HG03565 (cell line): ENCODE results near the gene HOXD9.

Source experiments
- ATAC-seq: cut with Tn5 transposase; IDR thresholded peaks from one replicate; pipeline ENCODE4 v1.9.1; 2021; ENCODE audit warnings: mild to moderate bottlenecking, moderate library complexity; ENCODE audit not compliant: unreplicated experiment

HOXD9 gene

DNA sequence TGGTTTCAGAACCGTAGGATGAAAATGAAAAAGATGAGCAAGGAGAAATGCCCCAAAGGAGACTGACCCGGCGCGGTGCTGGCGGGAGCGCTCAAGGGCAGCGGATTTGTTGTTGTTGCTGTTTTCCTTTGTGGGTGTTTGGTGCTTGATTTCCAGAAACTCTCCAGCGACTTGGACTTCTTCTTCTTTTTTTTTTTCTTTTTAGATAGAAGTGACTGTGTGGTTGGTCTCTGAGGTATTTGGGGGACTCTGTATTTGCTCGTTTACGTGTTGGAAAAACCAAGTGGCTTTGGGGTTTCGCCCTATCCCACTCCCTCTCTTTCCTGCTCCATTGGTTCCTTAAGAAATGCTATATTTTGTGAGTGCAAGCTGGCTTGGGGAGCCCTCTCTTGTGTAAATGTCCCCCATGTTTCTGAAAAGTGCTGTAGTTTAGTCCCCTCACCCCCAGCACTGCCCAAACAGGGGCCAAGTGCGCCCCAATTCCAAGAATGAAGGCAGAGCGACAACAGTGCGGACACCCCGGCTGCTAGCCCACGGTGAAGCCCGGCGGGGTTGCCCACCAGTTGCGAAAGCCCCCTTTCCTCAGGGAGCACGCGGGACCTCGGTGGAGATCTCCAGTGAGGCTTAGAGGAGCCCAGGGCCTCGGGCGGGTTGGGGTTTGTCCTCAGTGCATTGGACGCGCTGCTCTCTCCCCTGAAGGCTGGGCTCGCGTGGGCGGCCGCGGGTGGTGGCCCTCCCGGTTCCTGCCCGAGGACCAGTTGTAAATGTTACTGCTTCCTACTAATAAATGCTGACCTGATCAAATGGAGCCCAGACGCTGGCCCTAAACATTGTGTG, 1.8 kb downstream of the HOXD9 start:
- ATAC-seq, result no peak

DNA sequence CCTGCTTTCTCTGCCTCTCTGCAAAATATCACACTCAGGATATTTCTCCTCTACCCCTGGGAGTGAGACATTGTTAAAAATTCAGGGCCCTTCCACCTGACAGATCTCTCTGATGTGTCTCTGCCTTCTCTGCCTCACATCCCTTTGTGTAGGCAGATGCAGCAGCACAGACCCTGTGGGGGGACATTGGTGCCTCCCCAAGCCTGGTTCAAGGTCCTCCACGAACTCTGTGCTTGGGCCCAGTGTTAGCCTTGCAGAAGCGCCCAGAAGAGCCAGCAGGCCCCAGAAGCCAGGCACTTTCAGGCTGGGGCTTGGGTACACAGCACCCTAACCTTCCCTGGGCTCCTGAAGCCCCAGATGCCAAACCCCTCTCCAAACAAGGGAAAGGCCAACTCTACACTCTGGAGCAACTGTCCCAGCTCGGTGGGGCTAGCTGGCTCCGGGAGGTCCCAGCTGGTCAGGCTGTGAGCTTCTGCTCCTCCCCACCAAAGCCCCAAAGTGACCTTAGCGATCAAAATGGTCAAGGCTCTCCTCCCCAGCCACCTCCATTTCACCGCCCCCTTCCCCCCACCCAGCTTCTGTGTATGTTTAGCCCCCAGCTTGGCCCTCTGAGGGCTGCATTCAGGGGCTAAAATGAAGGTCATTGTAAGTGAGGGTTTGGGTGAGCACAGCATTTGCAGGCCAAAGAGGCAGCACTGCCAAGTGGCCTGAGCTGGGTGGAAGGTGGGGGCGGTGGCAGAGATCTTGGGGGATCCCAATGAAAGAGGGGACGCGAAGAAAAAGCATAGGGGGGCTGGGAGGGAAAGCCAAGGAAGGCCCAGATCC, 2.6 kb downstream of the HOXD9 start:
- ATAC-seq, result no peak

DNA sequence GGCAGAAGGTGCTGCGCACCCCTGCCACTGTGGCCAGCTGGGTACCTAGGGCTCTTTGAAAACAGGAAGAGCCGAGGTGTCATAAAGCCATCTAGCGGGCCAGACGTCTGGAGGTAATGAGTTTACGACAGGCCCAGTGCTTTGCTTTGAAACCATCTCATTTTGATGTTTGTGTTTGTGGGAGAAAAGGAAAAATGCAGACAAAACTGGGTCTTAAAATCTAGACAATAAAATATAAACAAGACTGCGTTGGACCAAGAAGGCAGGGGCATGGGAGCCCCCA, 3.2 kb downstream of the HOXD9 start:
- no peak for ATAC-seq

DNA sequence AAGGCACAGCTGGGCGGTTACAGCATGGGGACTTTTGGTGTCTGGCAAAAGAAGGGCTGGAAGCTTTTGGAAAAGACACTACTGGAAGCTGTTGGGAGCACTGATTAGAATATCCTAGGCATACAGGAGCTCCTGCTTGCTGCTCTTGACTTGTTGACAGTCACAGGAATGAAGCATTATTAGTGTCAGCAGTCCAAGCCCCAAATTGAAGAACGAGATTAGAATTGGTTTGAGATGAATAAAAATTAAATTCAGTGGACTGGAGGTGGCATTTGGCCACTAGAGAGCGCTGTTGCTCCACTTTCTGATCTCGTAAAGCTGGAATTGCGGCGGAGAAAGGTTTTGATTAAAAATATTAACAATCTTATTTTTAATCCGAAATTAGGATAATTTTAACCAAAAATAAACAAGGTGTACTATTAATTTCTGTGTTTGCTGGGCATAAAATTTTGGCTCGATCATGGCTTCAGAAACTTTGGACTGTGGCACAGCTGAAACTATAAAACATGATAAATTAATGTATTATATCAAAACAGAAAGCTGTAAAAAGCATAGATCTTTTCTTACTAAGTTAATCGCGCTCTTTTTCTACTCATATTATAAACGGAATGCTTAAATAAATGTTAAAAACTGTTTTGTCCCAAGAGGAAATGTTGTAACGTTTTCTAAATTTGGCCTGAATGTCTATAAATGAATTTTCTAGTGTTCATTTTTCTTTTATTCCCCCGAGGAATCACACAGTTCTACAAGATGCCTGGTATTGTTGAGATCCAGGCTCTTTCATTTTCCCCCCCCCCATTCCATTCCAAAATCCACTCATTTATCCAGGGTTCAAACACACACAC, 4.6 kb downstream of the HOXD9 start:
- ATAC-seq, result no peak

DNA sequence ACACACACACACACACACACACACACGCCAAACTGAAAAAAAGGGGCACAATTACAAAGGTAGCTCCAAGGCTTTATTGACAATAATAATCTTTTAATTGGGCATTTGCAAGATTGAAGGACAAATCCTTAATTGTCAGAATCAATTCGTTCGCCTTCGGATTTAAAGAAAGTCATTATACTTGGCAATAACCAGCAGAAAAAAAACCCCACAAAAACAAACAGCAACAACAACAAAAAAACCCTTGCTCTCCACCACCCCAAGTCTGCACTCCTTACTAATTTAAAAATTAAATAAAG, 5.2 kb downstream of the HOXD9 start:
- ATAC-seq, result no peak

DNA sequence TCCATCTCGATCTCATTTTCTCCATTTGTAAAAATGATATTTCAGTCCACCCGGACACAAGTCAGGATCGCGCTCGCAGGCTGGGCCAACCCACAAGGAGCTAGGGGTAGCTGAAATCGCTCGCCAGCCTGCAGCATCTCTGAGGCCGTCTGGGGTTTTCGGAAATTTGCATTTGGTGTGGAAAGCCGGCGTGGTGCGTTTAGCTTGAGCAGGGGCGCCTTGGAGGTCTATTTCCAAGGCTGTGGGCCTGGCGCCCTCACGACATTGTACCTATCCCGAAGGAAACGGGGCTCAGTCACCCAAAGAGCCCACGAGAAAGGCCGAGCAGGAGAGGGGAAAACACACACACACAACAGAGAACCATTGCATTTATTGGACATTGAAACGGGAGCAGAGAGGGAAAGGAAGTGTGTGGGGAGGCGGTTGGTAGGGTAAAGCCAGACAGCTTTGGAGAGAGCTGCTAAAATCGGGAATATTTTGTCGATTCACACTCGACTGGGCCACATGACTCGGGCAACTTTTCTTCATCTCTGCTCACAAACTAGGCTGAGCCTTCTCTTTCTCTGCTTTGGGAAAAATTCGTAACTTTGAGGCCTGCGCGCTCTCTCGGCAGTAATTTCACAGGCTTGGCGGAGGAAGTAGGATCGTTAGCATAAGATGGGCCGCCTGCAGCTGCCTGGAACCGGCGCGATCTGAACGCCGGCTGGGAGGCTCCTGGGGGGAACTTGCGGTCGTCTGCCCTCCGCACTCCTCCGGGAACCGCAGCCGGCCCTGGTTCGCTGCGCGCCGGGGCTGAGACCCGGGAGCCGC, 5.9 kb downstream of the HOXD9 start:
- no peak for ATAC-seq

DNA sequence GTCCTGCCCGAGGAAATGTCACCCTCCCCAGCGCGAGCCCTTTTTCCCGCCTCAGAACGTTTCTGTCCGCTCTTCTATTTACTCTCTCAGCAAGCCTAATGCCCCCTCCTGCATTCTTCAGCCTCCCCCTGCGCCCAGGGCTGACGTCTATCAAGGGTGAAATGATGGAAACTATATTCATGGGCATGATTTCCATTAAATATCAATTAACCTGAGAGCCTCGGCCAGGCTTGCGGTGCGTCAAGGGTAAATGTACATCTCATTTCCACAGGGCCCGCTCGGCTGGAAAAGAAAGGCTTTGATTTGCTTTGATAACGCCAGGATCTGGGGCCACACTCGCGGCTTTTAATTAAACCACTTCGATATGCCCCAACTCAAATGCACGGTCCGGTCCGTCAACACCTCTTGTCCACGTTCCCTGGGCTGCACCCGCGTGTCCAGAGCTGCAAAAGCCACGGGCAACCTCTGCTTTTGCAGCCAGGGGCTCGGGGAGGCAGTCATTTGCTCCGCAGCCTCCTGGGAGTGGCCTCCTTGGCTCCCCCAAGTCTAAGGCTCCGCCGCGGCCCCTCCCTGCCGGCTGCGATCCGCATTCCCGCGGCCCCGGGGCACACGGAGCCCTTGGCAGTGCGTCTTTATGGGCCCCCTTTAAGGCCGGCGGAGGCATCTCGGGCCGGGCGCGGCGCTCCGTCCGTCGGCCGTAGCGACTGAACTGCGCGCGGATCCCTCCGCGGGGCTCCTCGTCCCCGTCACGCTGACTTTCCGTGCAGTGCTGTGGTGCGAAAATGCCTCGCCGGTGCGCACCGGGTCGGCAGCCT, 6.7 kb downstream of the HOXD9 start, which contains the start of gene HOXD8:
HOXD8 (plus strand) TSS at position 724 of the 815 bp plus-strand sequence. CDS start 662 bp downstream, outside the sequence.
- no peak for ATAC-seq

DNA sequence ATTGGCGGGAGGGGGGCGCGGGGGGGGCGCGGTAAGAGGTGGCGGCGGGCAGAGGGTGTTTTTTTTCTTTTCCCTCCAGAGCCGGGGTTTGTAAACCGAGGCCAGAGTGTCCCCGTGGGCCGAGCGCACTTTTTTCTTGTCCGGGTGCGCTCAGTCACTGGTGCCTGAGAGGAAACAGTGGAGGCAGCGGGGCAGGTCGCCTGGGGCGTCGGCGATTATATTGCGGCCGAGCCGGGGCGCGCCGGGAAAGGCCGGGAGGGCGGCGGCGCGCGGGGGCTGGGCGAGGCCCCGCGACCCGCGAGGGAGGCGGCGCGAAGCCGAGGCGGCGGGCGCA, 7.3 kb downstream of the HOXD9 start:
- ATAC-seq, result no peak

DNA sequence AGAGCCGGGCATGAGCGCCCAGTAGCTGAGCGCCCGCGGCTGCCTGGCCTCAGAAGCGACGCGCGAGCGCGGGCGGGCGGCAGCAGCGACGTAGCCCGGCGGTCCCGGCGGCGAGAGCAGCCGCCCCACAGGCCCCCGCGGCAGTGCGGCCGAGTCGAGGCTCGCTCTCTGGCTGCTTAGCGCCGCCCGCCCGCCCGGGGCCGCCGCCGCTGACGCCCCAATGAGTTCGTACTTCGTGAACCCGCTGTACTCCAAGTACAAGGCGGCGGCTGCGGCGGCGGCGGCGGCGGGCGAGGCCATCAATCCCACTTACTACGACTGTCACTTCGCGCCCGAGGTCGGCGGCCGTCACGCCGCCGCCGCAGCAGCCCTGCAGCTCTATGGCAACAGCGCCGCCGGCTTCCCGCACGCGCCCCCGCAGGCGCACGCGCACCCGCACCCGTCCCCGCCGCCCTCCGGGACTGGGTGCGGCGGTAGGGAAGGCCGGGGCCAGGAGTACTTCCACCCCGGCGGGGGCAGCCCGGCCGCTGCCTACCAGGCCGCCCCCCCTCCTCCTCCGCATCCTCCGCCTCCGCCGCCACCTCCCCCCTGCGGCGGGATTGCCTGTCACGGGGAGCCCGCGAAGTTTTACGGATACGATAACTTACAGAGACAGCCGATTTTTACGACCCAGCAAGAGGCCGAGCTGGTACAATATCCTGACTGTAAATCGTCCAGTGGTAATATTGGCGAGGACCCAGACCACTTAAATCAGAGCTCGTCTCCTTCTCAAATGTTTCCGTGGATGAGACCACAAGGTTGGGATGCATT, 7.8 kb downstream of the HOXD9 start:
- ATAC-seq, result no peak

DNA sequence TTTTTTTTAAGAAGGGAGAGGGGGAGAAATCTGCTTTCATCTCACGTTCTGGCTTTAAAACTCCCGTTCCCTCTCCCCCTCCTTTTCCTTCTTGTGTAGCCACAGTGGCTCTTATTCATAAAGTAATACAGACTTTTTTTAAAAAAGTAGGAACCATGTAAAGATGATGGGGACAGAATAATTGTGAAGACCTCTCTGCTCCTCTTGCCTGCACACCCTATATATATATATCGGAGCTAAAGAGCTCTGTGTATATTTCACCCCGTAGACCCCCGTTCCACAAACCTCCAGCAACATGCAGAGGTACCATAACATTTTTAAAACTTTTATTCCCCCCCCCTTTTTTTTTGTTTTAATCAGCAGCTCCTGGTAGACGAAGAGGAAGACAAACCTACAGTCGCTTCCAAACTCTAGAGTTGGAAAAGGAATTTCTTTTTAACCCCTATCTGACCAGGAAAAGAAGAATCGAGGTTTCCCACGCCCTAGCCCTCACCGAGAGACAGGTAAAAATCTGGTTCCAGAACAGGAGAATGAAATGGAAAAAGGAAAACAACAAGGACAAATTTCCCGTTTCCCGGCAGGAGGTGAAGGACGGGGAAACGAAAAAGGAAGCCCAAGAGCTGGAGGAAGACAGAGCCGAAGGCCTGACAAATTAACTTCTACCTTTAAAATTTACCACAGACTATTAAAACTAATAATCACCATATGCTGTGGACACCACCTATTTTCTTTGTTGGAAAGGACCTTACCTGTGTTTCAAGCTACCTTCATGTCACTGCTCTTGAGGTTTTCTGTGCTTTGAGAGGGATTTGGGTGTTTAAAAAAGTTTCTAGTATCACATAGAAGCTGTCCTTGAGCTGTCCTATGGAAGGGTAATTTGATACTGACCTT, 8.7 kb downstream of the HOXD9 start:
- ATAC-seq, result no peak

DNA sequence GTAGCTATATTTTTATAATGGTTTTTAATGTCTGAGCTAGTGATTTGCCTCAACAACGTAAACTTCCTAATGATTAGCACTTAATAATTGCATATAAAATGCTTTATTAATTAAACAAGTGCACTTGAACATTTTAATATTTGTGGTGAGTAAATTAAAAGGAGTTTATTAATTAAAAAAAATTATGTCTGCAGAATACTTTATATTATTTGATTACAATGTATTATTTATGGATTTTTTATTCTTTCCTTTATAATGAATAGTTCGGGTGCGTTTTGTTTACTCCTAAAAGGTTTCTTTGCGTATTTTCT, 9.3 kb downstream of the HOXD9 start:
- ATAC-seq, result no peak

DNA sequence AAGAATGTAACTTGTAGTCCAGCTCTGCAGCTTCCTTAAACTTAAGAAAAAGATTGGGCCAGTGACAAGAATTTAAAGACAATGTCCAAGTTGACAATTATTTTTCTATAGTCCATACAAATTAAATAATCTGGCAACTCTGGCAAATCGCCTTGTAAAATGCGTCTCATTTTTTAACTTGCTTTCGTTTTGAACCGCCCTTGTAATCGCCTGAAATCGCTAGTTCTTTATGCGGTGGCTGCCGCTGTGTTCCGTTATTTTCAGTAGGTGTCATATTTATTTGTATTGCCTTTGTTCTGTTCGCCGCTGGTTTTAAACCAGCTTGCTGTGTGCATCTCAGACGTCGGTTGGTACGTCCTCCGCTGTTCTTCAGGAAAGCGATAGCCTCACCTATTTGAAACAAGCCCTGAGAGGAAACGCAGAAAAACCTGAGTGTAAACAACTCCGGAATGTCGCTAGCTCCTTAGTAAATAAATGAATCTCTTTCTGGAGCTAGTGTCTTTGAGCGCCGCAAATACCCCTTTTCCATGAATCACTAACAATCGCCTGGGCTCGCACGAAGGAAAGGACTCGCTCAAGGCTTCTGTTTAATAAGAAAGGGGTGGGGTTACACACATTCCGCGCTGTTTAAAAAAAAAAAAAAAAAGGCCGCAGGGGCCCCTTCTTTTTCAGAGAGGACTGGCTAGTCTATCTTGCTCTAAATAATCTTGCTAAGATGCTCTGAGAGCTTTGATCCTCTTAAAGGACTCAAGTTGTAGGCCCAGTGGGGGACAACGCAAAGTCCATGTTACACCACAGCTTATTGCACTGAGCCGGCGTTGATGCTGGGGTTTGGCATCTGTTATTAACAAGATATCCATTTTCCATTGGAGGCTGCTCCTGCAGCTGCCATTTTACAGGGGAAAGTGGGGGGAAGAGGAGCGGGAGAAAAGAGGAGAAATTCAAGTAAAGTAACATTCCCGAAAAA, 10.0 kb downstream of the HOXD9 start:
- no peak for ATAC-seq

DNA sequence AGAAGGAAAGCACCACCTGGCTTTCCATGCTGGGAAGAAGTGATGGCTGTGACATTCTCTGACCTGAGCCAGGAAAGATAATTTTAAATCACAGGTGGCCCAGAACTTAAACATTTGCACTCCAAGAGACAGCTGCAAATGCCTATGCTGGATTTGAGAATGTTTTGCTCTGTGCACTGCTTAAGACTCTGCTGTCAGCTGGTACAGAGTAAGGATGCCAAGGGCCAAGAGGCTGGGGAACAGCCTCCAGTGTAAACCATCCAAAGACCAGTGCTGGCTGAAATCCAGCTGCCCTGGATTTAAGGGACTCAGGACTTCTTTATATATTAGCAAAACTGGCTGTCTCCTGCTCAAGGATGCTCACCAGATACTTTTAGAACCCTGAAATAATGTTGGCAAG, 10.9 kb downstream of the HOXD9 start:
- no peak for ATAC-seq

DNA sequence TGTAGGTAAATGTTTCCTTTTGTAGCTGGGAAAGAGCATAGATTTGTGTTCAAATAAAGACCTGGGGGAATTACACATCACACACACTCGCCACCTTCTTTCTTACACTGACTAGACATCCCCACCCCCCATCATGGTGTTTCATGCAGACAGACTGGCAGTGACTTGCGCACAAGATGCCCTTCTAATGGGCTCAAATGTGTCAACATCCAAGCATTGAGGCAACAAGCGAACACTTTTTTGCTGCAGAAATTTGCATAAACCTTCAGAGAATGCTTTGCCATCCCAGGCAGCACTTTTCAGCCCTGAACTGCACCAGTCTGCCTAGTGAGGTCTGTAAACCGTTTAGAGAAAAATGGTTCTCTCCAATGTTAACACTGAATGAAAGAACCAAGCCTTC, 11.5 kb downstream of the HOXD9 start:
- ATAC-seq, result no peak

DNA sequence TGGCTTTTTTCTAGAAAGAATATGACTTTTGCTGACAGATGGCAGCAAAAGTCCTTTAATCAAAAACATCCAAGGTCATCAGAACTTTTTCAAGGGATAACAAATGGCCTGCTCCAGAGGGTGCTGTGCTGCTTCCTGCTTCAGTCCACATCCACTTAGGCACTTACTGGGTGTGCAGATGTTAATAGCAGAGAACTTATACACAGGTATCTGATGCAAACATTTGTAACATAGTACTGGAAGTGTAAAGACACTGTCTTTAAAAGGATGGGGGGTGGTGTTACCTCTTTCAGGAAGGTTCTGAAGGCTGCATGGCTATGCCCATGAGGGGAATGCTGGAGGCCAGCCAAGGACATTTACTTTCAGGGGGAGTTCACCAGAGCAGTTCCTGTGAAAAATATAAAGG, 12.5 kb downstream of the HOXD9 start:
- ATAC-seq, result no peak

DNA sequence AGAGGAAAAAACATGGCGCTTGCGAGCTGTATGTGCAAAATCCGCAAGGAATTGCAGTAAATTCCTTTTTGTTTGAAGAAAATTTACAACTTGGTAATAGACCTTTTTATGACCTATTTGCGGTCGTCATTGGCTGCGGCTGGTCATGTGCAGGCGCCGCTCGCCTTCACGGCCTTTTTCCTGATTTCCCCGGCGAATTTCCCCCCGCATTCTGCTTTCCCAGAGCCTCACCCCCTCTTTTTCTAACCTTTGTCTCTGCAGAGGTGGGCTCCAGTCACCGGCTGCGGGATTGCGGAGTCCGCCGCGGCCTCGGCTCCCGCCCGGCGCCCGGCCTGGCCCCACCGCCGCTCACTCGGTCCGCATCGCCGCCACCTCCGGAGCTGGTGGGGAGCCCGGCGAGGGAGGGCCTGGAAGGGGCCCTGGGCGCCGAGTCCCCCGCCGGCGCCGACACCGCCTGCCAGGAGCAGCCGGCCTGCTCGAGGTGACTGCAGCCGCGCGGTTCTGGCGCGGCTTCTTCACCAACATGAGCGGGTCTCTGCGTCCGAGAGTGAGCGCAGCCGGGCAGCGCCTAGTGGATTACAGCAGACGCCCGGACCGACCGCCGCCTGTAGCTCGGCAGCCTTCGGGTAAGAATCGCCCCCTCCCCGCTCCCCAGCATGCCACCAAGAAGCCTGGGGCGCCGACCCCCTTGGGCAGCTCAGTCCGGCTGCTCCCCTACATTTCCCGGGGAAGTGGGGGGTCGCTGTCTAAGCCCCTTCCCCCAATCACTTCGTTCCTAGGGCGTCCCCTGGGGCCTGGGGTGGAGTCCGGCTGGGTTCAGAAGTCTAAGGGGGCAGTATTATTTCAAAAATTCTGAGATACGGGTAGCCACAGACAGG, 14.1 kb downstream of the HOXD9 start:
- no peak for ATAC-seq
